MM.1S (cell line): ENCODE results near the gene SFXN5.

Source experiments
- DNase-seq: peaks from one replicate; pipeline ENCODE4 v3.0.0-alpha.2; 2015
- H2AFZ ChIP-seq: fragments of 300-600 bp; sonication (generic); 2 replicates; pipeline ENCODE4 v1.6.0; 2016; ENCODE audit warnings: antibody characterized with exemption, low read length
- H3F3A ChIP-seq: fragments of 300-600 bp; sonication (generic); 2 replicates; pipeline ENCODE4 v1.6.1; 2016; ENCODE audit warnings: mild to moderate bottlenecking, antibody characterized with exemption, low read length, moderate library complexity, mixed read lengths; ENCODE audit not compliant: insufficient read depth
- H3K27ac ChIP-seq: fragments of 300-600 bp; sonication (generic); 2 replicates; pipeline ENCODE4 v1.5.1; 2016; ENCODE audit warnings: mild to moderate bottlenecking, low read length
- H3K27me3 ChIP-seq: fragments of 300-600 bp; sonication (generic); replicated peaks from 2 replicates; pipeline ENCODE4 v1.6.0; 2016; ENCODE audit warnings: low read length; ENCODE audit not compliant: insufficient read depth
- H3K36me3 ChIP-seq: fragments of 300-600 bp; sonication (generic); replicated peaks from 2 replicates; pipeline ENCODE4 v1.6.1; 2016; ENCODE audit warnings: mild to moderate bottlenecking, low read length, mixed read lengths; ENCODE audit not compliant: insufficient read depth
- H3K4me1 ChIP-seq: fragments of 300-600 bp; sonication (generic); 2 replicates; pipeline ENCODE4 v1.6.1; 2016; ENCODE audit warnings: low read length, mixed read lengths
- H3K4me2 ChIP-seq: fragments of 300-600 bp; sonication (generic); 2 replicates; pipeline ENCODE4 v1.6.0; 2016; ENCODE audit warnings: low read depth, low read length
- H3K4me3 ChIP-seq: fragments of 300-600 bp; sonication (generic); 2 replicates; pipeline ENCODE4 v1.5.1; 2016; ENCODE audit warnings: low read length, mixed read lengths
- H3K79me2 ChIP-seq: fragments of 300-600 bp; sonication (generic); 2 replicates; pipeline ENCODE4 v1.6.1; 2016; ENCODE audit warnings: mixed run types, low read length, mixed read lengths
- H3K9ac ChIP-seq: fragments of 300-600 bp; sonication (generic); 2 replicates; pipeline ENCODE4 v1.6.1; 2016; ENCODE audit warnings: low read length, mixed read lengths
- H3K9me2 ChIP-seq: fragments of 300-600 bp; sonication (generic); replicated peaks from 2 replicates; pipeline ENCODE4 v1.6.1; 2016; ENCODE audit warnings: mild to moderate bottlenecking, low read length, mixed read lengths; ENCODE audit not compliant: insufficient read depth
- H3K9me3 ChIP-seq: fragments of 300-600 bp; sonication (generic); replicated peaks from 2 replicates; pipeline ENCODE4 v1.6.1; 2016; ENCODE audit warnings: mild to moderate bottlenecking, low read length, mixed read lengths; ENCODE audit not compliant: insufficient read depth
- H4K20me1 ChIP-seq: fragments of 300-600 bp; sonication (generic); 2 replicates; pipeline ENCODE4 v1.6.1; 2016; ENCODE audit warnings: mild to moderate bottlenecking, low read length, moderate library complexity, mixed read lengths; ENCODE audit not compliant: insufficient read depth
- CTCF ChIP-seq: fragments of 300-600 bp; sonication (generic); IDR thresholded peaks from 2 replicates; pipeline ENCODE4 v1.5.1; 2016; ENCODE audit warnings: antibody characterized with exemption, low read length, mixed read lengths
- EZH2 ChIP-seq: fragments of 300-600 bp; sonication (generic); optimal IDR thresholded peaks from 2 replicates; pipeline ENCODE3; 2017; ENCODE audit warnings: low read depth, mild to moderate bottlenecking, antibody characterized with exemption, low read length, mixed read lengths
- EZH2phosphoT487 ChIP-seq: fragments of 300-600 bp; sonication (generic); IDR thresholded peaks from 2 replicates; pipeline ENCODE4 v1.6.1; 2018; ENCODE audit warnings: antibody characterized with exemption, low read length

The SFXN5 gene

GRCh38 chr2:72914206-72914559 lies 157.3 kb downstream of the SFXN5 start:
- no peak overlapping the region for H2AFZ ChIP-seq
- no peak for TF ChIP-seq CTCF
- no peak for TF ChIP-seq EZH2phosphoT487
- no peak for DNase-seq
- H3K79me2 ChIP-seq: no peaks in the 10 kb centered on the region
- H3F3A ChIP-seq: no peaks in the 10 kb centered on the region
- no peaks in the 10 kb centered on the region for H3K9me2 ChIP-seq
- no peak overlapping the region for H3K27ac ChIP-seq
- H3K9me3 ChIP-seq: no peaks in the 10 kb centered on the region
- peaks cover 4% of the 10 kb centered on the region; the same call in 1 of the 2 replicates for H3K4me1 ChIP-seq
- peaks cover 56% of the 10 kb centered on the region for H3K27me3 ChIP-seq
- no peaks in the 10 kb centered on the region for H4K20me1 ChIP-seq
- no peak overlapping the region for H3K4me3 ChIP-seq
- H3K36me3 ChIP-seq: no peaks in the 10 kb centered on the region
- no peak overlapping the region for H3K9ac ChIP-seq
- no peak overlapping the region for H3K4me2 ChIP-seq

DNA sequence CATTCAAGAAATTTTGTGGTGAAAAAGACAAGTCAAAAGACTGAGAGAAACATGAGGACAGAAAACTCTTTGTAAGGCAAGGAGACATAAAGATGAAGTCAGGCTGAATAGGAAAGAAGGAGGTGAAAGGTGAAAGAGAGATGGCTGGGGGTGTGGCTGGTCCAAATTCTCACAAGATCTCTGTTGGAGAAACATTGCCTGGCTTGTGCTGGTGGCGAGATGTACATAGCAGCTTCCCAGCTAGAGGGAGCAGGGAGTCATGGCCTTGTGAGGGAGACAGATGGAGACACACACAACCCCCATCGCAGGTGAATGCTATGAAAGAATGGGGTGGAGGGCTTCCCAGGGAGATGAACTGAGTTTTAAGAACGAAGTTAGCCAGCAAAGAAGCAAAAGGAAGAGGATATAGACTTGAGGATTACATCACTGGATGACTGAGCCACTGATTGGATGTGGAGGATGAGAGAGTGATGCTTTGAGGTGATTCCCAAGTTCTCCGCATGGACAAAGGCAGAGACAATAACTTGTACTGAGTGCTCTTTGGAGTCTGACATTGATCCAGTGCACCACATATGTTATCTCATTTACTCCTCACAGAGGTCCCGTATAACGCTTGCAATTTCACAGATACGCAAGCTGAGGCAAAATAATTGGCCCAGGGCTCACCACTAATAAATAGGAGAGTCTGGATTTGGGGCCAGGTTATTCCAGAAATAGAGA lies 157.9 kb downstream of the SFXN5 start:
- Histone ChIP-seq H3K9ac (no peak overlapping the region), H3K27ac (no peak overlapping the region), H3K27me3 (peaks cover 51% of the 10 kb centered on the region), H3K79me2 (no peaks in the 10 kb centered on the region), H3K36me3 (no peaks in the 10 kb centered on the region), H3K4me1 (peaks cover 4% of the 10 kb centered on the region; the same call in 1 of the 2 replicates), H3K4me2 (no peak overlapping the region), H4K20me1 (no peaks in the 10 kb centered on the region), H2AFZ (no peak overlapping the region), H3K9me3 (no peaks in the 10 kb centered on the region), H3K4me3 (no peak overlapping the region), H3K9me2 (no peaks in the 10 kb centered on the region), H3F3A (no peaks in the 10 kb centered on the region)
- no peak for DNase-seq
- TF ChIP-seq CTCF (no peak), EZH2 (no peak), EZH2phosphoT487 (no peak)

- Histone ChIP-seq H3K9me2 (no peaks in the 10 kb centered on the region), H3K27me3 (peaks cover 44% of the 10 kb centered on the region)
- TF ChIP-seq CTCF: no peak
- TF ChIP-seq EZH2phosphoT487: no peak
- TF ChIP-seq EZH2: no peak
Observed at GRCh38 chr2:72911256-72911655, 160.3 kb downstream of the SFXN5 start.

More at GRCh38 chr2:72911256-72911655, 160.3 kb downstream of the SFXN5 start:
- Histone ChIP-seq H3K9me3 (no peaks in the 10 kb centered on the region), H3K4me1 (peaks cover 4% of the 10 kb centered on the region; the same call in 1 of the 2 replicates), H3K27ac (no peak overlapping the region), H3F3A (no peaks in the 10 kb centered on the region), H3K9ac (no peak overlapping the region), H3K4me3 (no peak overlapping the region), H3K4me2 (no peak overlapping the region), H2AFZ (no peak overlapping the region), H3K79me2 (no peaks in the 10 kb centered on the region), H4K20me1 (no peaks in the 10 kb centered on the region), H3K36me3 (no peaks in the 10 kb centered on the region)
- DNase-seq: no peak
